Nephron progenitor cell (in vitro differentiated cells): Measurements from ENCODE around the gene NPPC.
A peak's percentile ranks its signal among the peaks of the same experiment; 100 is the strongest.

Experiments
- DNase-seq: peaks from one replicate; pipeline ENCODE4 v3.0.0; 2021
- H3K27ac Mint-ChIP-seq: 2 replicates; pipeline ENCODE4 v1.8.0; 2021; ENCODE audit warnings: mild to moderate bottlenecking, moderate library complexity, mixed read lengths
- H3K27me3 Mint-ChIP-seq: 2 replicates; pipeline ENCODE4 v1.8.0; 2021; ENCODE audit warnings: mild to moderate bottlenecking, low read depth, mixed read lengths; ENCODE audit not compliant: poor library complexity
- H3K36me3 Mint-ChIP-seq: 2 replicates; pipeline ENCODE4 v1.8.0; 2021; ENCODE audit warnings: low read depth, mixed read lengths
- H3K4me1 Mint-ChIP-seq: 2 replicates; pipeline ENCODE4 v1.8.0; 2021; ENCODE audit warnings: mixed read lengths
- H3K4me3 Mint-ChIP-seq: 2 replicates; pipeline ENCODE4 v1.8.0; 2021; ENCODE audit warnings: mild to moderate bottlenecking, moderate library complexity, mixed read lengths
- H3K9me3 Mint-ChIP-seq: 2 replicates; pipeline ENCODE4 v1.8.0; 2021; ENCODE audit warnings: mild to moderate bottlenecking, moderate library complexity, mixed read lengths
- TF ChIP-seq, protein P1 (sequence below): fragments of 200-600 bp; sonication (generic); IDR thresholded peaks from 2 replicates; pipeline ENCODE4 v1.5.0; 2021; ENCODE audit warnings: antibody characterized with exemption

The NPPC gene

DNA sequence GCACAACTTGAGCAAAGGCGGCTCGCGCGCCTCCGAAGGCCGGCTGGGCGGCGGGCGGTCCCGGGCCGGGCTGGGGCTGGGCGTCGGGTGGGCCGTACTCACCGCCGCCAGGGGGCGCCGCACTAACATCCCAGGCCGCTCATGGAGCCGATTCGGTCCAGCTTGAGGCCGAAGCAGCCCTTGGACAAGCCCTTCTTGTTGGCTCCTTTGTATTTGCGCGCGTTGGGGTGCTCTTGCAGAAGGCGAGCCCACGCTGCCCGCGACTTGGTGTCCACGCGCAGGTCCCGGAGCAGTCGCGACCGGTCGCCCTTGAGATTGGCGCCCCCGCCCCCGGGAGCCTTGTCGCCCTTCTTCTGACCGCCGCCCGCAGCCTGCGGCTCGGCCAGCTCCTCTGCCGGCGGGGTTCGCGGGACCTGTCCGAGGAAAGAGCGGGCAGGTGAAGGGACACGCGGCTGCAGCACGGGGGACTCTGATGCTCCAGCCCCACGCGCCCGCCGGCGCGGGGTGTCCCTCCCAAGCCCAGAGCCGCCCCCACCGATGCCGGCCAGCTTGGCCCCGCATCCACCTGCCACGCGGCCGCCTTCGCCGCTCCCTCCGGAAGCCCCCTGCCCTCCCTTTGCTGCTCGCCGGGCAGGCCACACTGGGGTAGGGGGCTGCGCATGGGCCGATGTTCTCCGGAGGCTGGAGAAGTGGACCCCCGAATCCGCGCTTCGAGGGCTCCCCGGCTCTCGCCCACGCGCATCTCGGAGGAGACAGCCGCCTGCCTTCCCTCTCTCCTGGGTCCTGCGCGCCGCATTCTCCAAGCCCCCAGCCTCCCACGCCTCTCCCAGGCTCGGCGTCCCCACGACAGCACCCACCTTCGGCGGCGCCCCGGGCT is 655 bp downstream of the NPPC start:
- Mint-ChIP-seq H3K36me3 (no peaks in the 10 kb centered on the region), H3K4me1 (peaks cover 26% of the 10 kb centered on the region), H3K9me3 (no peaks in the 10 kb centered on the region), H3K27ac (no peak overlapping the region), H3K4me3 (peak overlapping the region; percentile 86), H3K27me3 (peaks cover 88% of the 10 kb centered on the region)
- DNase-seq: peak; percentile 92
- TF ChIP-seq, protein P1, sequence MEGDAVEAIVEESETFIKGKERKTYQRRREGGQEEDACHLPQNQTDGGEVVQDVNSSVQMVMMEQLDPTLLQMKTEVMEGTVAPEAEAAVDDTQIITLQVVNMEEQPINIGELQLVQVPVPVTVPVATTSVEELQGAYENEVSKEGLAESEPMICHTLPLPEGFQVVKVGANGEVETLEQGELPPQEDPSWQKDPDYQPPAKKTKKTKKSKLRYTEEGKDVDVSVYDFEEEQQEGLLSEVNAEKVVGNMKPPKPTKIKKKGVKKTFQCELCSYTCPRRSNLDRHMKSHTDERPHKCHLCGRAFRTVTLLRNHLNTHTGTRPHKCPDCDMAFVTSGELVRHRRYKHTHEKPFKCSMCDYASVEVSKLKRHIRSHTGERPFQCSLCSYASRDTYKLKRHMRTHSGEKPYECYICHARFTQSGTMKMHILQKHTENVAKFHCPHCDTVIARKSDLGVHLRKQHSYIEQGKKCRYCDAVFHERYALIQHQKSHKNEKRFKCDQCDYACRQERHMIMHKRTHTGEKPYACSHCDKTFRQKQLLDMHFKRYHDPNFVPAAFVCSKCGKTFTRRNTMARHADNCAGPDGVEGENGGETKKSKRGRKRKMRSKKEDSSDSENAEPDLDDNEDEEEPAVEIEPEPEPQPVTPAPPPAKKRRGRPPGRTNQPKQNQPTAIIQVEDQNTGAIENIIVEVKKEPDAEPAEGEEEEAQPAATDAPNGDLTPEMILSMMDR: peak; percentile 85

DNA sequence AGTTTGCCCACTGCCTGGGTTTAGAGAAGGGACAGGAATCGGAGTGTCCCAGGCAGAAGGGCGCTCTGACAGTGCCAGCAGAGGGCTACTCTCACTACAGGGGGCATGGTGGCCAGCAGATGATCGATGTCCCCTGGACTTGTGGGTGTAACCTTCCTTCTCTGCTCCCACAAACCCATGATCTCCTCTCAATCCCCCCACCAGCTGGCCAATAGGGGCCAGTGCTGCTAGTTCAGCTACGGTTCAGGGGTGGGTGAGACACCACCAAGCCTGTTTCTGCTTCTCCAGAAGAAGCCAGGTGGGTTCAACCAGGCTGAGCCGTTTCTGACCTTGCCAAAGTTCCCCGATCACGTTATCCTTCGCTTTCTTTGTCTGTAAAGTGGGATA is 1.3 kb downstream of the NPPC start:
- TF ChIP-seq, protein P1: no peak
- Mint-ChIP-seq H3K27ac (no peak overlapping the region), H3K9me3 (no peaks in the 10 kb centered on the region), H3K27me3 (peaks cover 88% of the 10 kb centered on the region), H3K4me1 (peaks cover 26% of the 10 kb centered on the region), H3K4me3 (peak overlapping the region; percentile 49), H3K36me3 (no peaks in the 10 kb centered on the region)
- DNase-seq: no peak

DNA sequence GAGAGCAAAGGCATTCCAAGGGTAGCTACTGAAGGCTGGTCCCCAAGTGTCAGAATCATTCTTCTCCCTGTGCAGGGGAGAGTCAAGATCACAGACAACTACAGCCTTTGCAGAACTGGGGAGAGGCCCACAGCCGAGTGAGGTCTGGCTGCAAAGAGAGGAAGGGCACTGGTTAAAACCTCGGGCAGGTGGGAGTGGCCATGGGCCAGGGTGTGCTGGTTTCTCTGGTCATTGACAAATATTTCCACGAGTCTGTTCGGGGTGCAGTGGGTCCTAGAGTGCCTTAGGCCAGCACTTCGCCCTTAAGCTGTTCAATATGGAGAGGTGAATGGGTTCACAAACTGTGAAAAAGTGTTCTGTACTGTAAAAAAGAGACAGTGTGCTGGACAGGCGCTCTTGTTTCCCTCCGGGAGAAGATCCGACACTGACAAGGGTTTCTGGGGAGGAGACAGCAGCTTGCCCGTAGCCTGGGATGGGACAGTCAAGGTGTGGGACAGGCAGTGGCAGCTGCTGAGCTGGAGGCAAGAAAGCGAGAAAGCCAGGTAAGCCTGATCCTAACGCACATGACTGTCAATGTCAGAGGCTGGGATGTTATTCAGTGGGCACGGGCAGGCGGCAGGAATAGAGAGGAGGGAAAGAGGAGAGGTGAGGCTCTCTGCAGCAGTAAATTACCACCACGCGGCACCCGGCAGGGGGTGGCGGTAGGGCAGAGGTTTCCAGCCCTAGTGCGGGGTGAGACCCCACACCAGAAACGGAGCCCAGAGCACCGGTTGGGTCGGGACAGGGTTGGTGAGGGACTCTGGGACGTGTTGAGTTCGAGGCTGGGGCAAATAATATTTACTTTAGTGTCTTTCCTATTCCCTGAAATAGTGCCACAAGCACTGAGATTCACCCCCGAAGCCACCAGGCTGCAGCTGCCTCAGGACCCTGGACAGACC is 2.0 kb downstream of the NPPC start:
- Mint-ChIP-seq H3K27me3 (peaks cover 86% of the 10 kb centered on the region), H3K36me3 (no peaks in the 10 kb centered on the region), H3K4me1 (peaks cover 25% of the 10 kb centered on the region), H3K9me3 (no peaks in the 10 kb centered on the region), H3K4me3 (peak overlapping the region; percentile 49), H3K27ac (no peak overlapping the region)
- TF ChIP-seq, protein P1: no peak
- no peak for DNase-seq

DNA sequence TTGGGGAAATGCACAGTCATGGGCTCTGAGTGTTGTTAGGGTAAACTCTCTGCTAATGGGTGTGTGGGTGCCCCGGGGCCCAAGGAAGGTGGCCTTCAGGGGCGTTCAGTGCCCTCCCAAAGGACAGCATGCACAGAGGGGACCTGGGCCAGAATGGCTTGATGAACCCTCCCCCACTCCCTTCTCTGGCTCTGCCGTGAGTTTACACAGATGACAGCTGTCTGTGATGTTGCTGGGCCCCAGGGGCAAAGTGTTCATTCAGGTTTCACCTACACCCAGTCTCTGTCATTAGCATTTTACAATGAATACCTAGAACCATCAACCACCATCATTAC is 3.2 kb downstream of the NPPC start:
- Mint-ChIP-seq H3K36me3 (no peaks in the 10 kb centered on the region), H3K27me3 (peaks cover 75% of the 10 kb centered on the region), H3K4me1 (peaks cover 21% of the 10 kb centered on the region), H3K27ac (no peak overlapping the region), H3K4me3 (no peak overlapping the region), H3K9me3 (no peaks in the 10 kb centered on the region)
- DNase-seq: no peak
- TF ChIP-seq, protein P1: no peak

DNA sequence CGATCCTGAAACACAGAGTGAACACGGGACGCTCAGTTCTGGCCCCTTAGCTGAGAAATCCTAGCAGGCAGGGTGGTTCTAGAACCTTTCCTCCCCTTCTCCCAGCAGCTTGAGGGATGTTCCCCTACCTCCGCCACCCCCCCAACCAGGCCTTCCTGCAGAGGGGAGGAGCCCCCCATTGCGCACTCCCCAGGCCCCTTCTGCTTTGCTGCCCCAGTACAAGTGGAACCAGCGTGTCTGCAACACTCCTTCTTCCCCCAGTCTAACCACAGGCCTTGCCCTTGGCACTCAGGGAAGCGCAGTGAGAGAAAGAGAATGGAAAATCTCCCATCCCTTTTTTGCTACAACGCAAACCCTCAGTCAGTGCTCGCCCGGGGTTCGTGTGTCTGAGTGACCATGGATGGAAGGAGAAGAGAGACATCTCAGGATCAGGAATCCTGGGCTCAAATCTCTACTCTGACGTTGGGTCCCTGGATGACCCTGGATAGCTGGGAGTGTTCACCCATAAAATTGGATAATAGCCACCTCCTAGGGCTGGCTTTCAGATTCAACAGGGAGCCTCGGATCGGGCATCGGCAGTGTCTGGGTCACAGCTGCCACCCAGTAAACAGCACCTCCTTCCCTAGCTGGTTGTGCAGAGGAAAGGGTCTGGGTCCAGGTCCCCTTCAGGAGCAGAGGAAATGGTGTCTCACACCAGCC is 3.7 kb downstream of the NPPC start:
- Mint-ChIP-seq H3K27ac (no peak overlapping the region), H3K9me3 (no peaks in the 10 kb centered on the region), H3K27me3 (peaks cover 72% of the 10 kb centered on the region), H3K4me1 (peaks cover 21% of the 10 kb centered on the region), H3K36me3 (no peaks in the 10 kb centered on the region), H3K4me3 (no peak overlapping the region)
- TF ChIP-seq, protein P1: no peak
- DNase-seq: no peak
